ENCODE data around the gene CGB1.

CGB1 gene

DNA sequence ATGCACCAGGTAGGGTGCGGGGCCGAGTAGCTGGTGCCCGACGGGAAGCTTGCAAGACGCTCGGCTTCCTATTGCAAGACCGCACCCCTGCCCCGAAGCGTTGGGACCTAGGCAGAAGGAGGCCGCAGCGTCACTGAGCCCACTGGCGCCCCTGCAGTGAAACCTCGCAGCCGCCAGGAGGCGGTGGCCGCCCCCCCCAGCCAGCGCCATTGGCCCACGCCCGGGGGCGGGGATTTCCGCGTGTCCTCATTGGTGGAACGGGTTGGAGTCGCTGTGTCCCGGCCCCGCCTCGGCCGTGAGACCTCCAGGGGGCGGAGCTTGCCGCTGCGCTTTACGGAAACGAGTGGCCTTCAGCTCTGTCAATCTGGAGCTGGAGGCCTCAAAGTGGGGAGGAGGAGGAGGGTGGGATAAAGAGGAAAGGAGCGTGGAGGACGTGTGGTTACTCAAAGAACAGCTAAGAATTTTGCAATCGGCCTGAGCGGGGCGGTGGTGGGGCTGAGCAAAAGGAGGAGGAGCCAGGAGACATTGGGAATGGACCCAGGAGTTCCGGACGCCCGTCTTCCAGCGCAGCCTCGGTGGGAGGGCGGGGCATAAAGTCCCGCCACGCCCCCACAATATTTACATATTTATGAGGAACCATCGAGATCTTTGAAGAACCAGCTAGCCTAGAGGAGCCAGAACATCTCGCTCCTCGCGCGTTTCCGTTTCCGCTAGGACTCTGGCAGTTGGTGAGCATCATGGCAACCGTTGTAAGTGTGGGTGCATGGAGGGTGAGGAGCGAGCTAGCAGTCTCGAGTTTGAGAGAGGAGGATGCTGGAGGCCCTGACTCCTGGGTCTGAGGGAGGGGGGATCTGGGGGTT, 43.3 kb downstream of the CGB1 start, which contains the start of the genes GYS1 and RUVBL2:
GYS1 (minus strand) TSS at position 135 of the 860 bp plus-strand sequence. CDS start 197 bp downstream, outside the sequence.
RUVBL2 (plus strand) TSS at position 713 of the 860 bp plus-strand sequence; CDS start at position 738, 25 bp downstream.
- peak; percentile 98 to 100 (median 99) for DNase-seq

DNA sequence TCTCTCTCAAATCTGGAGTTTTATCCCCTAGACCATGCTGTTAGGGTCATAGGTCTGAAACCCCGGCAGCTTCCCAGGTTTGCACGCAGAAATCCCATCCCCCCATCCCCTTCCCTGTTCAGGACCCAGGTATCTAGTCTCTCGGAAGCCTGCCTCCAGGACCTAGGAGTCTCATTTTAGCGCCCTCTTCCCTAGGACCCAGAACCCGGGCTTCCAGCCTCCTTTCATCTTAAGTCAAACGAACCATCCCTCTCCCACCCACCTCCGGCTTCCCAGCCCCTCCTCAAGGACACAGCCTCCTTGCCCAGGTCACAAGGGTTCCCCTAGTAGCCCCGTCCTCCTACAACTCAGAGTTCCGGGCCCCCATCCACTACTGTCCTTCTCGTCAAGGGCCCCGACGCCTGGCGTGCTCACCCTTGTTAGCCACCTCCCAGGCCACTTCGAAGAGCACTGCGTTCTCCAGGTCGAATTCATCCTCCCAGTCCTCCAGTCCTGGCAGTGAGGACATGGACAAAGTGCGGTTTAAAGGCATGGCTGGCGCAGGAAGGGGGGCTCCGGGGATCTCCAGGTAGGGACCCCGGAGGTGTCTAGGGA, 44.0 kb downstream of the CGB1 start:
- no peak for DNase-seq

- no peak for DNase-seq
Measured at GRCh38 chr19:48991873-48992580, 44.7 kb downstream of the CGB1 start.

GRCh38 chr19:48991011-48991609, 45.6 kb downstream of the CGB1 start:
- DNase-seq, result no peak

DNA sequence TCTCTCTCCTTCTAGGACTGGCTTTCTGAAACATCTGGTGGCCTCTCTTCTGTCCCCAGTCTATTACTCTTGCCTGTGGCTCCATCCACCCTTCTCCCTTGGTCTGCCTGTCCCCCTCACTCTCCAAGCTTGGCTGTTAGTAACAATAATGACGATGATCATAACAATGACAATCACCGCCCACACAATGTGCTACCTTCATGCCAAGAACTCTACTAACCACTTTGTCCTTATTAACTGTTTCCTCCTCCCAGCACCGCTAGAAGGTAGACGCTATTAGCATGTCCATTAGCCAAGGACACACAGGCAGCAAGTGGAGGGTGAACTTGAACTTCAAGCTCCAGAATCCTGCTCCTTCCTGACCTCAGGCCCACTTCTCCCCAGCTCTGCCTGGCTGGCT, 46.3 kb downstream of the CGB1 start:
- no peak for DNase-seq

DNA sequence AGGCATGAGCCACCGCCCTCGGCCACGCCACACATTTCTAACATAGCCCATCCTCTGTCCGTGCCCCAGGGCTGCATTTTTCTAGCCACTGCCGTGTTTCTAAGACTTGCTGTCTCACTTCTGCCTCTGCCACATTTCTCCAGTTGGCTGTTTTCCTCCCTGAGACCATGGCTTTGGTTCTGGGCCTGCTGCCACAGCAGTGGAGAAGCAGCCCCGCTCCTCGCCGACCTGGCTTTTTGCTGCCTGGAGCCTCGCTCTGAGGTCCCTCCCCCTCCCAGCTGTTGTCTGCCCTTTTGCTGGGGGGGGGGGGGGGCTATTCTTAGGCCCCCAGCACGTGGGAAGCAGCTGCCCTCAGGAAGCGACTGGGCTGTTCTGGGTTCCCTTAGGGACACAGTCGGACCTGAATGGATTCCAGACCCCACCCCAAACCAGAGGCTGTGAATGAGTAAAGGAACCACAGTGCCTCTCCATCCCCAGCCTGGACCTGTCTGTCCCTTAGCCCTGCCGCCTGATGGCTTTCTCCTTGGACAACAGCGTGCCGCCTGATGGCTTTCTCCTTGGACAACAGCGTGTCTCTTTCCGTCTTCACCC, 46.9 kb downstream of the CGB1 start:
- DNase-seq, result no peak

- DNase-seq, result no peak
Measured at GRCh38 chr19:48988860-48989259, 47.8 kb downstream of the CGB1 start.

- DNase-seq, result no peak
Measured at GRCh38 chr19:48988286-48988685, 48.4 kb downstream of the CGB1 start.

DNA sequence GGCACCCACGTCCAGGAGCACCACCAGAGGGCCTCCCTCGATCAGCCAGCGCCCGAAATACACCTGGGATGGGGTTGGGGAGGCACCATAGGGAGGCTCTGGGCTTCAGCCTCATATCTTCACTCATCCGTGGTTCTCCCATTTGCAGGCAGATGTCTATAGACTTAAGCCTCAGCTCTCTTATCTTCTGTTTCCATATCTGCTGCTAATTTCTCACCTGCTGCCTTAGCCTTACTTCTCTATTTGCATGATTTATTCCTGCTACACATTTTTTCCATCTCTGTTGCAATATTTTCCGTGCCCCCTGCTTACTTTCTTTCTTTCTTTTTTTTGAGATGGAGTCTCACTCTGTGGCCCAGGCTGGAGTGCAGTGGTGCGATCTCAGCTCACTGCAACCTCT, 49.4 kb downstream of the CGB1 start:
- DNase-seq, result no peak

DNA sequence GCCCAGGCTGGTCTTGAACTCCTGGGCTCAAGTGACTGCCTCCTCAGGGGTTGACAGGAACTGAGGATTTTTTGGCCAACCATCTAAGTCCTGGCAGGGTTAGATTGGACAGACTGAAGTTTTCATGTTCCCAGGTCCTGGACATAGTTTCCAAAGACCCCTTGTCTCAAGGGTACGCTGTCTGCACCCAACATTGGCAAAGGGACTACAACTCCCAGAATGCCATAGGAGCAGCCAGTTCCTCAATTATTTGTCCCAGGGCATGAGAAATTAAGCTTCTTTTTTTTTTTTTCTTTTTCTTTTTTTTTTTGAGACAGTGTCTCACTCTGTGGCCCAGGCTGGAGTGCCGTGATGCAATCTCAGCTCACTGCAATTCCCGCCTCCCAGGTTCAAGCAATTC, 50.5 kb downstream of the CGB1 start:
- DNase-seq, result no peak

DNA sequence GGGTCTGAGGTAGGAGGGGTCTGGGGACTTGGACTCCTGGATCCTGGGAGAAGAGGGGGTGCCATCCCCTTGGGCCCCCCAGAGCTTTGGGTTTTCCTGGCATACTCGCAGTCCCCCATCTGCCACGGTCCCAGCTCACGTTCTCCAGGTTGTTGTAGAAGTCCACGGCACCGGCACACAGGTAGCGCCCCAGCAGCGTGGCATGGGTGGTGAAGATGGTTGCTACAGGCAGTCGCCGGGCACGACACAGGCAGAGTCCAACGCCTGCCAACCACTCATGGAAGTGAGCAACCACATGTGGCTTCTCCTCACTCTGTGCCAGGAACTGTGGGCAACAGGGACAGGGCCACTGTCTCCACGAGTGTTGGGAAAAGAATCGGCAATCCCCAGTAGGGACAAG, 51.0 kb downstream of the CGB1 start:
- no peak for DNase-seq
